ENCODE measurements around the gene AFG3L2.
A peak's percentile ranks its signal among the peaks of the same experiment; 100 is the strongest.
"Not testable (repeated sequence)": the region's sequence is repeated elsewhere in the genome, so short reads cannot be mapped to it uniquely, and the experiment has no call there.

AFG3L2 gene

DNA sequence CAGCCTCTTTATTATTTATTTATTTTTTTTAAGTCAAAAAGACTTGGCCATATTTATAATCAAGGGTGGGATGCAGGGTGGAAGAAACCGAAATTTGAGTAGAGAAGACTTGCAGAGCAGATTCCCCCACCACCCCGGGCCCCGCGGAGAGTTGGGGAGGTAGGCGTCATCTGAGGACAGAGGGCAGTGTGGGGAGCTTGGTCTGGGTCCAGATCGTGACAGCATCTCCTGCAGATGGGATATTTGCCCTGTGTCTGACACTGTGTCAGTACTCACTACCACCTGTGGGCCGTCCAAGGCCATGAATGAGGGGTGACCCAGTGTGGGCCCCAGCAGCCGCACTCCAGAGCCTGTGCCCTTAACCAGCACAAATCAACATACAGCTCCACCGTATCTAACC is 20.2 kb upstream of the AFG3L2 start:
- no peak for DNase-seq (ENCODE audit: low spot score)

DNA sequence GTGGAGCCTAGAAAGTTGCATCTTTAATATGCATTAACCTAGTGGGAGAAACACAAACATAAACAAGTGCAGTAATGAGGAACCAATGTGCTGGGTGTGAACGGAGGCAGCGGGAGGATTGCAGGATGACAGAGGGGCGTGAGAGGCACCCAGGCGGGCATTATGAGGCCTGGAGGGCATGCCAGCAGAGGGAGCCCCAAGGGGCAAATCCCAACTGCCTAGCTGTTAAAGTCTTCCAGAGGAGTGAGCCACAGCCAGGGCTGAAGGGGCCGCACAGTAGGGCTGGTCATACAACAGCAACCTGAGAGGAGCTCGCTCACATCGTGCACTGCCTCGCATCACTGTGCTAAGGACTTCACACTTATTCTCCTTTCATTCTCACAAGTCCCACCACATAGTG is 17.4 kb upstream of the AFG3L2 start:
- DNase-seq (ENCODE audit: low spot score) = no peak

DNA sequence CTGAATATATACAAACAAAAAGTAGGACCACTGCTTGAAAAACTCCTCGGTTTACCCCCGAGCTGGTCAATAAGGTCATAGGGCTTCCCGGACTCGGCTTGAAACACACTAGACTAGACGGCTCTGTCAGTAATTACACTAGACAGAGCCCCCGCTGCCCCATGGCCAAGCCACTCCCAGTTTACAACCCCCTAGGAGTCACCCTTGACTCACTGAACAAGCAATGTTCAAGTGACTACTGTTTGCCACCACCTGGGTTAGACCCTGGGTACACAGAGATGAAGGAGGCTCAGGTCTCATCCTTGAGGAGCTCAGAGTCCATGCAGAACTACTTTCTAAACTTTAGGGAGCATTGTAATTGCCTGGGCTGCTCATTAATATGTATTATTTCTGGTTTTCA is 17.0 kb upstream of the AFG3L2 start:
- DNase-seq (ENCODE audit: low spot score) = no peak

GRCh38 chr18:12393510-12393909 is 16.5 kb upstream of the AFG3L2 start:
- DNase-seq (ENCODE audit: low spot score) = no peak

DNA sequence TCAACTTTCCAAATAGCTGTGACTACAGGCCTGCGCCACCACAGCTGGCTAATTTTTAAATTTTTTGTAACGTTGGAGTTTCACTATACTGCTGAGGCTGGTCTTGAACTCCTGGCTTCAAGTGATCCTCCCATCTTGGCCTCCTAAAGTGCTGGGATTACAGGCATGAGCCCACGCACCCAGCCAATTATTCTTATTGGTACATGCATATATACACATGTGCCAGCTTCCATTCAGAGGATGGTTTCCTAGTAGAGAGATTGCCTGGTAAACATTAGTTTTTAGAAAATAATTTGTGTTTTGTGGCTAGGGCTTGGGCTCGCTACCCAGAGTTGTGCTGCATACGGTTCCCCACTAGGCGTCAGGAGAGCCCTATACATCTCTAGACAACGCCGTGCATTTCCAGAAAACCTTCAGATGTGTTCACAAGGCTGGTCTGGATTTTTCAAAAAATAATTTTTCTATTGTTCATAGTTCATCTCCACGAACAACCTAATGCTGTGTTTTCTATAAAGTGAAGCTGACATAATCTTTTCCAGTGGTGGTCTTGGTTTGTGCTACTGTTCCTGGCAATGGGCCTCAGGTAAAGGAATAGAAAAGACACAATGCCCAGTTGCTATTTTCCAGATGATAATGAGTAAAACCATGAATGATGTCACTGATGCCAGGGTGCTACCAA is 14.6 kb upstream of the AFG3L2 start:
- peak; percentile 54 for DNase-seq (ENCODE audit: low spot score)

GRCh38 chr18:12388442-12388841 is 11.4 kb upstream of the AFG3L2 start:
- no peak for DNase-seq (ENCODE audit: low spot score)

GRCh38 chr18:12384261-12384660 is 7.2 kb upstream of the AFG3L2 start:
- DNase-seq (ENCODE audit: low spot score) = no peak

DNA sequence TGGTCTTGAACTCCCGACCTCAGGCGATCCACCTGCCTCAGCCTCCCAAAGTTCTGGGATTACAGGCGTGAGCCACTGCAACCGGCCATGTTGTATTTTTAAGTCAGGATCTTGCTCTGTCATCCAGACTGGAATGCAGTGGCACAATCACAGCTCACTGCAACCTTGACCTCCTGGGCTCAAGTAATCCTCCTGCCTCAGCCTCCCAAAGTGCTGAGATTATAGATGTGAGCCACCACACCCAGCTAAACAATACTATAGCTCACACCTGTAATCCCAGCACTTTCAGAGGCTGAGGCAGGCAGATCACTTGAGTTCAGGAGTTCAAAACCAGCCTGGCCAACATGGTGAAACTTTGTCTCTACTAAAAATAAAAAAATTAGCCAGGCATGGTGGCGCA is 6.7 kb upstream of the AFG3L2 start:
- not testable (repeated sequence) for DNase-seq (ENCODE audit: low spot score)

- not testable (repeated sequence) for DNase-seq (ENCODE audit: low spot score)
These were observed 5.3 kb upstream of the AFG3L2 start for GRCh38 chr18:12382221-12382814.

- DNase-seq (ENCODE audit: low spot score) = not testable (repeated sequence)
These were observed 1.2 kb upstream of the AFG3L2 start for GRCh38 chr18:12378198-12378558.

DNA sequence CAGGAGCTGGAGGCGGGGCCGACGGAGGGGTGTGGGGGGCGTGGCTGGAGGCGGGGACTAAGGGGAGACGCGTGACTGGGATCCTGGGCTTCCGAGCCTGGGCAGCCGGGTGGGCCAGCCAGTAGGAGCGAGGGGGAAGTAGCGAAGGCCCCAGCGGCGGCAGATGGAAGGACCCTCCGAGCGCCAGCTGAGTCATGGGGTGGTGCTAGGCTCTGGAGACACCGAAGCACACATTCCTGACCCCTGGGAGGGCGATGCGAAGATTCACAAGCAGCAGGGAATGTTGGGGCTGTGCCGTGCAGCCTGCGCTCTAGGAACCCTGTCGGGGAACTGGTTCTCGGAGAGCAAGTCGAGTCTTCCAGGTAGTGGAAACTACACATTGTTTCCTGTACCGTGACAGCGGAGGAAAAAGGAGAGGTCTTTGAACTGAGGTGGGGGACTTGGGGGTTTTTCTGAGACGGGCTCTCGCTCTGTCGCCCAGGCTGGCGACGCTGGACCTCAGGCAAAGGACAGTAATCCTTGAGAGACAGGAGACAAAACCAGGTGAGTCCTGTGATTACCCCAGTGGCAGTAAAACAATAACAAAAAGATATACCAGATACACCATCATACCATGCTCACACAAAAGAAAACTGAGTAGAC is 650 bp upstream of the AFG3L2 start:
- no peak for DNase-seq (ENCODE audit: low spot score)

GRCh38 chr18:12376034-12376753 is 833 bp downstream of the AFG3L2 start:
- DNase-seq (ENCODE audit: low spot score) = no peak

DNA sequence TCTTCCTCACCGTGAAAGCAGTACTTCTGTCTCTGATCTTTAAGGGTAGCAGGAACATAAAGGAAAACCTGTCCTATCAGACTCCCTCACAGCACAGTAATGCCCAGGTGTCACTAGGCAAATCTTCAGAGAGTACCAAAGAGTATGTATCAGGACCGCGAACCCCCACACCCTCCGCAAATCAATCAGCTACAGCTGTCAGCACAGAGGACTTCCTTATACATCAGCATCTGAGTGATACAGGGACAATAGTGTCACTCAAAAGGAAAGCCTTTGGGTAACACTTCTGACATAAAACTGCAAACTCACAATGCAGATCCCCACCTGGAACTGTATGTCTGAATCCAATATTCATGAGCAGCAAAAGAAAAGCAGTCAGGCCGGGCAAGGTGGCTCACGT is 2.6 kb downstream of the AFG3L2 start:
- DNase-seq (ENCODE audit: low spot score) = no peak

- DNase-seq (ENCODE audit: low spot score) = no peak
These were observed 3.3 kb downstream of the AFG3L2 start for GRCh38 chr18:12373771-12374116.

DNA sequence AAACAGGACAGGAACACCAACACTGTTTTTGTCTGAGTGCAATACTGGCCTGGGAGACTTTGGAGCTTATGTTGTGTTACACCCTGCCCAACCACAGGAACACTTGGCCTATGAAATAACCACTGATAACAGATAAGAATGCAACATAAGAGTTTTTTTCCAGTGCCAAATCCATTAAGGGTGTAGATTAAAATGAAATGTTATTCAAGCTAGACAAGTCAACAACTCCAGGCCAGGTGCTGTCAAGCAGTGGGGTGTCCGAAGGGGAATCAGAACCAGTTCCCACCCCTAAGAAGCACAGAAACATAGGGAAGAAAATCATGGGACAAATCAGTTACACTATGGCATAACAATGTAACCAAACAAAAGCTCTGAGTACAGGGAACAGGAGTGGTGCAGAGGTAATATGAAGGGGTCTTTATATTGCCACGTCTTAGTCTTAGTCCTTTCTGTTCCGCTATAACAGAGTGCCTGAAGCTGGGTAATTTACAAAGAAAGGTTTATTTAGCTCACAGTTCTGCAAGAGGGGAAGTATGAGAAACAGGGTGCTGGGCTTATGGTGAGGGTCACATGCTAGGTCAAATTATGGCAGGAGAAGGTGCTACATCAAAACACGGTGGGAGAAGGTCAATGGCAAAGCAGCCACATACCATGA is 3.8 kb downstream of the AFG3L2 start:
- no peak for DNase-seq (ENCODE audit: low spot score)

DNA sequence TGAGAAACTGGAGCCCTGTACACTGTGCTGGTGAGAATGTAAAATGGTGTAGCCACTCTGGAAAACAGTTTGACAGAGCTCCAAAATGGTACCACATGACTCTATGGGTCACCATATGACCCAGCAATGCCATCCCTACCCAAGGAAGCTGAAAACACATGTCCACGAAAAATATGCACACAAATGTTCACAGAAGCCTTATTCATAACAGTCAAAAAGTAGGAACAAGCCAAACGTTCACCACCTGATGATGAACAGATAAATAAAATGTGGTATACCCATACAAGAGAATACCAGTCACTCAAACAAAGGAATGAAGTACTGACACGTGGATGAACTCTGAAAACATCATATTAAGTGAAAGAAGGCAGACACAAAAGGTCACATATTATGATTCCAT is 4.6 kb downstream of the AFG3L2 start:
- no peak for DNase-seq (ENCODE audit: low spot score)

- DNase-seq (ENCODE audit: low spot score) = peak; percentile 4
These were observed 5.4 kb downstream of the AFG3L2 start for GRCh38 chr18:12371590-12371989.

GRCh38 chr18:12369211-12369610 is 7.8 kb downstream of the AFG3L2 start:
- DNase-seq (ENCODE audit: low spot score) = no peak

GRCh38 chr18:12366784-12367183 is 10.2 kb downstream of the AFG3L2 start:
- DNase-seq (ENCODE audit: low spot score) = no peak

DNA sequence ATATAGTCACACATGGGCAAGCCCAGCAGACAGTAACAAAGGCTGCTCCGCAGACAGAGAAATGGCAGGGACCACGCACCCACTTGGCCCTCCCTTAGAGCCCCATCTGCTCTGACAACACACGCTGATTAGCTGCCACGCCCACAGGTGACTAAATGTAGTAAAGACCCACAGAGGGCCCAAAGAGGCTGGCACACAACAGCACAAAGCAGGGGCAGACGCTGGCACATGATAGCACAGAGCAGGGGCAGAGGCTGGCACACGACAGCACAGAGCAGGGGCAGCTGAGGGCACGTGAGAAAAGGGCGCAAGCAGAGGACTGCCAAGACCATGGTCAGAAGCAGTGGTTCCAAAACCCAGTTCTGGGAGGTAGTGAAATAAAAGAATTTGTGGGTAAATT is 10.6 kb downstream of the AFG3L2 start:
- no peak for DNase-seq (ENCODE audit: low spot score)

GRCh38 chr18:12362473-12363174 is 14.4 kb downstream of the AFG3L2 start:
- DNase-seq (ENCODE audit: low spot score) = no peak

- no peak for DNase-seq (ENCODE audit: low spot score)
These were observed 15.2 kb downstream of the AFG3L2 start for GRCh38 chr18:12361770-12362378.

Data from CD4-positive, alpha-beta T cell treated with Interleukin-2 at 100 ng/mL for 4 hours (primary cell).